ENCODE measurements around the gene TGFBR3. TPM values are rescaled to one million over a fixed set of nuclear protein-coding genes. Genes with fewer than 3 reads are reported as not detected.

Gene TGFBR3
- polyA plus RNA-seq, 1 donor (not counting 4 experiments of a cell fraction or from before 2014, with no cell fraction given) = 1.2 TPM

- DNase-seq (ENCODE audit: low read depth, low spot score) = no peak
- no peak overlapping the region for H3K27ac ChIP-seq (ENCODE audit: control insufficient read depth, insufficient read depth, low read length)
- no peaks in the 10 kb centered on the region for H3K4me1 ChIP-seq (ENCODE audit: control insufficient read depth, extremely low read depth, insufficient read depth, low read length)
- no peaks in the 10 kb centered on the region for H3K79me2 ChIP-seq (ENCODE audit: control insufficient read depth, insufficient read depth, low read length)
- H3K9me1 ChIP-seq (ENCODE audit: control insufficient read depth, extremely low read depth, insufficient read depth, low read length) = no peaks in the 10 kb centered on the region
- H3K27me3 ChIP-seq (ENCODE audit: control insufficient read depth, extremely low read depth, insufficient read depth, low read length) = no peaks in the 10 kb centered on the region
- no peak for FAIRE-seq
- no peak overlapping the region for H2AFZ ChIP-seq (ENCODE audit: control insufficient read depth, low read length)
- no peaks in the 10 kb centered on the region for H3K36me3 ChIP-seq (ENCODE audit: control insufficient read depth in 2 of 2, extremely low read depth in 1 of 2, insufficient read depth in 2 of 2, low read length in 2 of 2)
- H3K4me2 ChIP-seq (ENCODE audit: control insufficient read depth, extremely low read depth, insufficient read depth, low read depth, low read length) = no peak overlapping the region
- dilution Hi-C loops (cut with MboI; ENCODE audit: extremely low pct_ligation_motif_present, low sequenced_read_pairs) = no loop called here
- H3K9ac ChIP-seq (ENCODE audit: control insufficient read depth, extremely low read depth, insufficient read depth, low read length) = no peak overlapping the region
- no peak for TF ChIP-seq EZH2 (IDR thresholded peaks at IDR 0.05; ENCODE audit: low read length)
- no peaks in the 10 kb centered on the region for H4K20me1 ChIP-seq (ENCODE audit: control insufficient read depth, extremely low read depth, insufficient read depth, low read length)
- no peak overlapping the region for H3K4me3 ChIP-seq (ENCODE audit: control insufficient read depth in 2 of 3, extremely low read depth in 1 of 3, insufficient read depth in 2 of 3, low read depth in 1 of 3, low read length in 3 of 3)
- no peaks in the 10 kb centered on the region for H3K9me3 ChIP-seq (ENCODE audit: control insufficient read depth, low read depth, low read length)
These were observed 173.6 kb downstream of the TGFBR3 start for GRCh38 chr1:91712393-91712792.

- no peak overlapping the region for H2AFZ ChIP-seq (ENCODE audit: control insufficient read depth, low read length)
- no peaks in the 10 kb centered on the region for H3K79me2 ChIP-seq (ENCODE audit: control insufficient read depth, insufficient read depth, low read length)
- no peaks in the 10 kb centered on the region for H3K27me3 ChIP-seq (ENCODE audit: control insufficient read depth, extremely low read depth, insufficient read depth, low read length)
- dilution Hi-C loops (cut with MboI; ENCODE audit: extremely low pct_ligation_motif_present, low sequenced_read_pairs) = no loop called here
- FAIRE-seq = no peak
- H3K9me1 ChIP-seq (ENCODE audit: control insufficient read depth, extremely low read depth, insufficient read depth, low read length) = no peaks in the 10 kb centered on the region
- H3K9ac ChIP-seq (ENCODE audit: control insufficient read depth, extremely low read depth, insufficient read depth, low read length) = no peak overlapping the region
- no peak overlapping the region for H3K4me3 ChIP-seq (ENCODE audit: control insufficient read depth in 2 of 3, extremely low read depth in 1 of 3, insufficient read depth in 2 of 3, low read depth in 1 of 3, low read length in 3 of 3)
- DNase-seq (ENCODE audit: low read depth, low spot score) = no peak
- TF ChIP-seq CTCF (optimal IDR thresholded peaks at IDR 0.05 in 1 of 3, IDR thresholded peaks at IDR 0.05 in 1 of 3, conservative IDR thresholded peaks at IDR 0.05 in 1 of 3; ENCODE audit: extremely low read depth in 1 of 3, insufficient read depth in 2 of 3, low read length in 3 of 3) (no peak), EZH2 (IDR thresholded peaks at IDR 0.05; ENCODE audit: low read length) (no peak)
- no peaks in the 10 kb centered on the region for H3K4me1 ChIP-seq (ENCODE audit: control insufficient read depth, extremely low read depth, insufficient read depth, low read length)
- H3K36me3 ChIP-seq (ENCODE audit: control insufficient read depth in 2 of 2, extremely low read depth in 1 of 2, insufficient read depth in 2 of 2, low read length in 2 of 2) = no peaks in the 10 kb centered on the region
- H3K4me2 ChIP-seq (ENCODE audit: control insufficient read depth, extremely low read depth, insufficient read depth, low read depth, low read length) = no peak overlapping the region
- H3K9me3 ChIP-seq (ENCODE audit: control insufficient read depth, low read depth, low read length) = no peaks in the 10 kb centered on the region
- H3K27ac ChIP-seq (ENCODE audit: control insufficient read depth, insufficient read depth, low read length) = no peak overlapping the region
- no peaks in the 10 kb centered on the region for H4K20me1 ChIP-seq (ENCODE audit: control insufficient read depth, extremely low read depth, insufficient read depth, low read length)
These were observed 174.3 kb downstream of the TGFBR3 start for GRCh38 chr1:91711504-91712247.

GRCh38 chr1:91710261-91710660, 175.7 kb downstream of the TGFBR3 start:
- no peaks in the 10 kb centered on the region for H3K9me1 ChIP-seq (ENCODE audit: control insufficient read depth, extremely low read depth, insufficient read depth, low read length)
- no peak for TF ChIP-seq EZH2 (IDR thresholded peaks at IDR 0.05; ENCODE audit: low read length)
- no peak overlapping the region for H3K4me3 ChIP-seq (ENCODE audit: control insufficient read depth in 2 of 3, extremely low read depth in 1 of 3, insufficient read depth in 2 of 3, low read depth in 1 of 3, low read length in 3 of 3)
- no peaks in the 10 kb centered on the region for H3K27me3 ChIP-seq (ENCODE audit: control insufficient read depth, extremely low read depth, insufficient read depth, low read length)
- H3K9me3 ChIP-seq (ENCODE audit: control insufficient read depth, low read depth, low read length) = no peaks in the 10 kb centered on the region
- no peaks in the 10 kb centered on the region for H3K79me2 ChIP-seq (ENCODE audit: control insufficient read depth, insufficient read depth, low read length)
- no peaks in the 10 kb centered on the region for H4K20me1 ChIP-seq (ENCODE audit: control insufficient read depth, extremely low read depth, insufficient read depth, low read length)
- H3K27ac ChIP-seq (ENCODE audit: control insufficient read depth, insufficient read depth, low read length) = no peak overlapping the region
- DNase-seq (ENCODE audit: low read depth, low spot score) (no peak), FAIRE-seq (no peak)
- H3K36me3 ChIP-seq (ENCODE audit: control insufficient read depth in 2 of 2, extremely low read depth in 1 of 2, insufficient read depth in 2 of 2, low read length in 2 of 2) = no peaks in the 10 kb centered on the region
- H3K4me2 ChIP-seq (ENCODE audit: control insufficient read depth, extremely low read depth, insufficient read depth, low read depth, low read length) = no peak overlapping the region
- no peak overlapping the region for H2AFZ ChIP-seq (ENCODE audit: control insufficient read depth, low read length)
- dilution Hi-C loops (cut with MboI; ENCODE audit: extremely low pct_ligation_motif_present, low sequenced_read_pairs) = no loop called here
- no peaks in the 10 kb centered on the region for H3K4me1 ChIP-seq (ENCODE audit: control insufficient read depth, extremely low read depth, insufficient read depth, low read length)
- no peak overlapping the region for H3K9ac ChIP-seq (ENCODE audit: control insufficient read depth, extremely low read depth, insufficient read depth, low read length)

Data from keratinocyte (primary cell).